Endothelial cell of hepatic sinusoid (primary cell): Measurements from ENCODE around the gene DOCK2.

Experiments used
- in situ Hi-C: cut with HindIII; loops from 2 replicates; pipeline ENCODE4 v1.10.0; 2017; ENCODE audit warnings: low sequenced_read_pairs

DOCK2 gene

GRCh38 chr5:169847519-169847918, 210.4 kb downstream of the DOCK2 start:
- in situ Hi-C loops, result no loop called here

GRCh38 chr5:169848271-169848670, 211.2 kb downstream of the DOCK2 start:
- in situ Hi-C loops, result no loop called here

GRCh38 chr5:169848792-169849191, 211.7 kb downstream of the DOCK2 start:
- in situ Hi-C loops, result no loop called here

GRCh38 chr5:169850409-169850808, 213.3 kb downstream of the DOCK2 start:
- in situ Hi-C loops, result no loop called here

GRCh38 chr5:169851321-169851850, 214.3 kb downstream of the DOCK2 start:
- in situ Hi-C loops, result no loop called here

GRCh38 chr5:169856571-169856970, 219.5 kb downstream of the DOCK2 start:
- in situ Hi-C loops, result no loop called here

GRCh38 chr5:169860585-169860984, 223.5 kb downstream of the DOCK2 start:
- in situ Hi-C loops, result no loop called here

- in situ Hi-C loops, result no loop called here
These were observed 224.4 kb downstream of the DOCK2 start for GRCh38 chr5:169861433-169861832.

GRCh38 chr5:169861934-169862333, 224.9 kb downstream of the DOCK2 start:
- in situ Hi-C loops, result no loop called here

- in situ Hi-C loops, result no loop called here
These were observed 225.3 kb downstream of the DOCK2 start for GRCh38 chr5:169862391-169862811.

- in situ Hi-C loops, result no loop called here
These were observed 227.4 kb downstream of the DOCK2 start for GRCh38 chr5:169864483-169864882.

- in situ Hi-C loops, result loop anchor here (5.0 kb wide), 1 partner anchor 60 kb away; no protein-coding TSS in a partner anchor
These were observed 230.3 kb downstream of the DOCK2 start for GRCh38 chr5:169867347-169867746.

GRCh38 chr5:169869066-169869465, 232.0 kb downstream of the DOCK2 start:
- in situ Hi-C loops, result loop anchor here (5.0 kb wide), 1 partner anchor 62 kb away; no protein-coding TSS in a partner anchor

GRCh38 chr5:169870211-169870610, 233.1 kb downstream of the DOCK2 start:
- in situ Hi-C loops, result no loop called here

- in situ Hi-C loops, result no loop called here
These were observed 234.9 kb downstream of the DOCK2 start for GRCh38 chr5:169871826-169872490.

GRCh38 chr5:169873642-169874041, 236.6 kb downstream of the DOCK2 start:
- in situ Hi-C loops, result no loop called here

GRCh38 chr5:169874621-169875020, 237.5 kb downstream of the DOCK2 start:
- in situ Hi-C loops, result no loop called here

- in situ Hi-C loops, result no loop called here
These were observed 238.1 kb downstream of the DOCK2 start for GRCh38 chr5:169875091-169875728.

- in situ Hi-C loops, result no loop called here
These were observed 238.7 kb downstream of the DOCK2 start for GRCh38 chr5:169875731-169876130.

GRCh38 chr5:169876386-169876785, 239.3 kb downstream of the DOCK2 start:
- in situ Hi-C loops, result no loop called here

GRCh38 chr5:169880012-169880663, 243.1 kb downstream of the DOCK2 start:
- in situ Hi-C loops, result no loop called here

GRCh38 chr5:169880785-169881184, 243.7 kb downstream of the DOCK2 start:
- in situ Hi-C loops, result no loop called here
